ENCODE measurements around the gene R3HDML.

Gene R3HDML

GRCh38 chr20:44400671-44400969 lies 63.8 kb downstream of the R3HDML start:
- DNase-seq (ENCODE audit: low read depth in 2 of 2), result no peak
